Sigmoid colon (tissue), 7 donors: ENCODE results near the gene FOXI3. TPM values are rescaled to one million over a fixed set of nuclear protein-coding genes. Genes with fewer than 3 reads are reported as not detected.
A peak's percentile ranks its signal among the peaks of the same experiment; 100 is the strongest.

ENCODE experiments used
- DNase-seq: peaks from one replicate; pipeline ENCODE4 v3.0.0-alpha.2; 2019
- H3K27ac ChIP-seq, 4 donors: fragments of 200-600 bp; sonication (generic); one replicate each; pipeline ENCODE4 v1.5.1; 2016 to 2019; ENCODE audit warnings: mild to moderate bottlenecking in 1 of 4
- H3K27me3 ChIP-seq, 3 donors: fragments of 200-600 bp; sonication (generic); one replicate each; pipeline ENCODE4 v1.5.1; 2019; ENCODE audit warnings: mild to moderate bottlenecking in 1 of 3
- H3K36me3 ChIP-seq, 4 donors: fragments of 200-600 bp; sonication (generic); one replicate each; pipeline ENCODE4 v1.5.1; 2016 to 2019
- H3K4me1 ChIP-seq, 4 donors: fragments of 200-600 bp; sonication (generic); one replicate each; pipeline ENCODE4 v1.5.1; 2017 to 2019
- H3K4me3 ChIP-seq, 4 donors: fragments of 200-600 bp; sonication (generic); one replicate each; pipeline ENCODE4 v1.5.1; 2017 to 2019; ENCODE audit warnings: mild to moderate bottlenecking in 2 of 4, moderate library complexity in 1 of 4
- H3K9me3 ChIP-seq, 4 donors: fragments of 200-600 bp in 3 of 4; sonication (generic) in 3 of 4; one replicate each; pipeline versions ENCODE4 v1.5.1 to v1.6.1; 2013 to 2019
- EP300 ChIP-seq, 4 donors: sonication (generic); formaldehyde crosslinking; IDR thresholded peaks; one replicate each; pipeline ENCODE4 v1.6.1; 2017; ENCODE audit warnings: antibody characterized with exemption in 4 of 4
- POLR2A ChIP-seq, 2 donors: fragments of 450-650 bp; IDR thresholded peaks; one replicate each; pipeline ENCODE4 v1.6.1; 2016; ENCODE audit warnings: antibody characterized with exemption in 2 of 2, mild to moderate bottlenecking in 2 of 2, moderate library complexity in 2 of 2
- POLR2AphosphoS5 ChIP-seq, 4 donors: sonication (generic); formaldehyde crosslinking; IDR thresholded peaks; one replicate each; pipeline ENCODE4 v1.6.1; 2017; ENCODE audit warnings: antibody characterized with exemption in 4 of 4
- WGBS, 2 donors: extraction: QIAGEN DNeasy Blood & Tissue Kit; methylation state at CpG; one replicate each; pipeline ENCODE4 v1.1.7; 2013; 5-methylcytosine and 5-hydroxymethylcytosine counted together
- intact Hi-C: fragments of 100-400 bp; cut with DNase I; formaldehyde crosslinking; loops from one replicate; pipeline ENCODE4 v1.15.1; 2023
- polyA plus RNA-seq, 3 donors: library from polyadenylated mRNA; stranded (reverse); fragments of 200-250 nt; gene quantifications; one replicate each; pipeline ENCODE4 v1.2.3, GENCODE V29; 2013
- total RNA-seq, 4 donors: library from RNA; depleted of rRNA; stranded (reverse); fragments of >200 nt; gene quantifications; one replicate each; pipeline ENCODE4 v1.1.0, GENCODE V29; 2016
- TF ChIP-seq, protein P1 (sequence below), 4 experiments: fragments of 450-650 bp in 3 of 4; fragments of 200-600 bp in 1 of 4; IDR thresholded peaks; one replicate each; pipeline ENCODE4 v1.5.1; 2016 to 2019; ENCODE audit warnings: antibody characterized with exemption in 4 of 4, mild to moderate bottlenecking in 3 of 4, moderate library complexity in 2 of 4
- donor health status: healthy with polysubstance abuse.
- donor health status: Bipolar disorder and iron deficiency.
- donor health status: healthy.

Gene FOXI3
- total and polyA plus RNA-seq, 7 donors, result not detected

DNA sequence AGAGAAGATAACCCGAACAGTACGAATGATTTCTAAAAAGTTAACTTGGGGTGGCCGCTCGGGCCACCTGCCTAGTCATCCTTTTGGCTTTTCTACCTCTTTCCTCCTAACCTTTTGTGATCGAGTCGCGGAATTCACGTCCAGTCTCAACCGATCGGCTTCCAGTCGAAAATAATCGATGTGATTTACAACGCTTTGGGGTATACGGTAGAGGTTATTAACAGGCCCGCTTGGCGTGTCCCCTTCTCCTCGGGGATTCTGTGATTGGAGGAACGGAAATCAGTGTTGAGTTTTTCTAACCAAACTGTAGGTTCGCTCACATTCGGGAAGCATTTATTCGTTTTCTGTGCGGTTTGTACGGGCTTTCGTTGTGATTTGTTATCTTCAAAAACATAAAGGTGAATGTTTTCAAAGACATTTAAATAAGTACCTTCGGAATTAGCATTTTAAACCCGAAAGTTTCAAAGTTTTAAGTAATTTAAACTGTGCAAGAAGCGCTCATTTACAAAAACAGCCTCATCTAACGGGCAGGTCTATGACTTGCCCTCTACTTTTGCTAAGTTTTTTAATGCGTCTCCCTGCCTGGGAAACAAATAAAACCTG lies 588 bp upstream of the FOXI3 start:
- TF ChIP-seq EP300 (IDR thresholded peaks at IDR 0.05) (no peak), POLR2AphosphoS5 (IDR thresholded peaks at IDR 0.05) (peak in 3 of 4 donors; percentile 45 to 82 (median 69))
- intact Hi-C loops, result no loop called here
- peak overlapping the region in 1 of 4 donors; percentile 42 for H3K4me3 ChIP-seq
- no peaks in the 10 kb centered on the region for H3K9me3 ChIP-seq
- H3K27ac ChIP-seq, result no peak overlapping the region
- DNase-seq, result no peak
- H3K36me3 ChIP-seq, result no peaks in the 10 kb centered on the region
- 5 to 6% methylated on average over 29 of the region's 29 CpGs for WGBS, 2 donors
- H3K4me1 ChIP-seq, result peaks cover 0 to 16% (median 10%) of the 10 kb centered on the region in 4 donors
- peaks cover 28 to 90% (median 61%) of the 10 kb centered on the region in 3 donors for H3K27me3 ChIP-seq

DNA sequence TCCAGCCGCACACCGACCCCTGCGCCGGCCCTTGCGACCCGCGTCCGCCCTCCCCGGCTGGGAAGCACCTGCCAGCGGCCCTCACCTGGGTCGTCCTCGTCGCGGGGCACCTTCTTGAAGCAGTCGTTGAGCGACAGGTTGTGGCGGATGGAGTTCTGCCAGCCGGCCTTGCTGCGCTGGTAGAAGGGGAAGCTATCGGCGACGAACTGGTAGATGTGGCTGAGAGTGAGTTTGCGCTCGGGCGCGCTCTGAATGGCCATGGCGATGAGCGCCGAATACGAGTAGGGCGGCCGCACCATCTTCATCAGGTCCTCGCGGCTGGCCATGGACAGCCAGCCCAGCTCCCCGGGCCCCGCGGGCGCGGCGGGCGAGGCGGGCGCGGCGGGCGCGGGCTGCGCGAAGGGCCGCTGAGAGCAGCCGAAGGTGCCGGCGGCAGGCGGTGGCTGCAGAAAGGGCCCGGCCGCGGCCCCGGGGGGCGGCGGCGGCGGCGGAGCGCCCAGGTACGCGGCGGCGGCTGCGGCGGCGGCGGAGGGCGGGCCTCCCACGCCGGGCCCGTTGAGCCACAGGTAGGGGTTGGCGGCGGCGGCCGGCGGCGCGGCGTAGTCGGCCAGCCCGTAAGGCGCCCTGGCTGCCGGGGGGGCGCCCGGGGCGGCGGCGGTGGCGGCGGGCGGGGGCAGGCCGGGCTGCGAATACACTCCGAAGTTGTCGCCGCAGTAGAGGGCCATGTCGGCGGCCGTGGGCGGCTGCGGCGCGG lies 505 bp downstream of the FOXI3 start:
- TF ChIP-seq, protein P1, sequence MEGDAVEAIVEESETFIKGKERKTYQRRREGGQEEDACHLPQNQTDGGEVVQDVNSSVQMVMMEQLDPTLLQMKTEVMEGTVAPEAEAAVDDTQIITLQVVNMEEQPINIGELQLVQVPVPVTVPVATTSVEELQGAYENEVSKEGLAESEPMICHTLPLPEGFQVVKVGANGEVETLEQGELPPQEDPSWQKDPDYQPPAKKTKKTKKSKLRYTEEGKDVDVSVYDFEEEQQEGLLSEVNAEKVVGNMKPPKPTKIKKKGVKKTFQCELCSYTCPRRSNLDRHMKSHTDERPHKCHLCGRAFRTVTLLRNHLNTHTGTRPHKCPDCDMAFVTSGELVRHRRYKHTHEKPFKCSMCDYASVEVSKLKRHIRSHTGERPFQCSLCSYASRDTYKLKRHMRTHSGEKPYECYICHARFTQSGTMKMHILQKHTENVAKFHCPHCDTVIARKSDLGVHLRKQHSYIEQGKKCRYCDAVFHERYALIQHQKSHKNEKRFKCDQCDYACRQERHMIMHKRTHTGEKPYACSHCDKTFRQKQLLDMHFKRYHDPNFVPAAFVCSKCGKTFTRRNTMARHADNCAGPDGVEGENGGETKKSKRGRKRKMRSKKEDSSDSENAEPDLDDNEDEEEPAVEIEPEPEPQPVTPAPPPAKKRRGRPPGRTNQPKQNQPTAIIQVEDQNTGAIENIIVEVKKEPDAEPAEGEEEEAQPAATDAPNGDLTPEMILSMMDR (IDR thresholded peaks at IDR 0.05), result no peak
- no peak for TF ChIP-seq POLR2AphosphoS5 (IDR thresholded peaks at IDR 0.05)
- TF ChIP-seq POLR2A (IDR thresholded peaks at IDR 0.05), result no peak
- no peak for TF ChIP-seq EP300 (IDR thresholded peaks at IDR 0.05)
- Histone ChIP-seq H3K4me1 (peaks cover 0 to 16% (median 10%) of the 10 kb centered on the region in 4 donors), H3K27ac (no peak overlapping the region), H3K36me3 (no peaks in the 10 kb centered on the region), H3K27me3 (peaks cover 28 to 97% (median 66%) of the 10 kb centered on the region in 3 donors), H3K4me3 (peak overlapping the region in 3 of 4 donors; percentile 26 to 45 (median 42)), H3K9me3 (no peaks in the 10 kb centered on the region)
- DNase-seq, result peak; percentile 49
- intact Hi-C loops, result no loop called here
- WGBS, 2 donors, result 1% methylated on average over 108 of the region's 108 CpGs

DNA sequence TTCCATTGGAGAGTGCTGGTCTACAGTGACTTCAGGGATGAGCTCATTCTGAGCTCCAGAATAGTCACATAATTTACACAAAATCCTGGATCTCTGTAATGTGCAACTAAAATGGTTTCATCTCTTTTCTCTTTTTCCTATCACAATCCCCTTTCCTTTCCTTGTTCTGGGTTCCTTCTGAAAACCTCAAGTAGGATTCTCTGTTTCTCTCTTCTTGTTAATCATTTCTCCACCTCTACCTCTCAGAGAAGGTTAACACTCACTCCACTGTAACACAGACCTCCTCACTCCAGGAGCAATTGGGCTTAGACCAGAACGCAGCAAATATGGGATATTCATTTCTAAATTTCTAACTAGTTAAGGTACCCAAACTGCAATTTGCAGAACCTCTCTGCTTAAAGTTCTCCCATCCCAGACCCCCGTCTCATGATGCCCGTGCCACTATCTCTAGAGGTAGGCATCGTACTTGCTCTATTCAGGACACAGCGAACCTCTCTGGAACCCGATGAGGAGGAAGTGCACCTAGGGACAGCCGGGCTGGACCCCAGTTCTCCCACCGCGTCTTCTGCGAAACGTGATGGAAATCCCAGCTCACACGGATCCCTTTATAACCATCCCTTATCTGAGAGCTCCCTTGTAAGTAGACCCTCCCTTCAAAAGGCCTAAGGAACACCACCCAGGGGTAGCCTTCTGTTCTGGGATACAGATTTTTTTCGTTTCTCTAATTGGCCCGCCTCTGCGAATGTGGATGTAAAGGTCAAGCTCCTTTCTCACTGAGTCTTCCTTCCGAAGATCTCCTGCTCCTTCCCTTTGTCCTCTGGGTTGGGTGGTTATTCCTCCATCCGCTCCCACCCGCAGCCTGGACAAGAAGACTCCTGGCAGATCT lies 1.3 kb downstream of the FOXI3 start:
- intact Hi-C loops, result no loop called here
- Histone ChIP-seq H3K9me3 (no peaks in the 10 kb centered on the region), H3K27me3 (peaks cover 28 to 97% (median 66%) of the 10 kb centered on the region in 3 donors), H3K4me3 (no peak overlapping the region), H3K27ac (no peak overlapping the region), H3K36me3 (no peaks in the 10 kb centered on the region), H3K4me1 (peaks cover 0 to 16% (median 10%) of the 10 kb centered on the region in 4 donors)
- TF ChIP-seq EP300 (IDR thresholded peaks at IDR 0.05) (no peak), POLR2A (IDR thresholded peaks at IDR 0.05) (no peak), POLR2AphosphoS5 (IDR thresholded peaks at IDR 0.05) (no peak)
- TF ChIP-seq, protein P1 (IDR thresholded peaks at IDR 0.05), result no peak
- DNase-seq, result peak; percentile 32
- 7 to 15% methylated on average over 18 of the region's 18 CpGs for WGBS, 2 donors

DNA sequence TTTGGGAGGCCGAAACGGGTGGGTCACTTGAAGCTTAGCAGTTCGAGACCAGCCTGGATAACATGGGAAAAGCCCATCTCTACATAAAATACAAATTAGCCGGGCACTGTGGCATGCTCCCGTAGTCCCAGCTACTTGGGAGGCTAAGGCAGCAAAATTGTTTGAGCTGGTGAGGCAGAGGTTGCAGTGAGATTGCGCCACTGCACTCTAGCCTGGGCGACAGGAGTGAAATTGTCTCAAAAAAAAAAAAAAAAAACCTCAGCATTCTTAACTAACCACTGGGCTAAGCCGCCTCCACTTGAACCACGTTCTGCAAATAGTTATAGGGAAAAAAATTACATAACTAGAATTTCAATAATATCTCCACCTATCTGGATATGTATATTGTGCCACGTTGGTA lies 2.3 kb downstream of the FOXI3 start:
- DNase-seq, result peak; percentile 54
- H3K9me3 ChIP-seq, result no peaks in the 10 kb centered on the region
- H3K36me3 ChIP-seq, result no peaks in the 10 kb centered on the region
- whole genome bisulfite sequencing, 2 donors, result 72 to 81% methylated on average over 10 of the region's 10 CpGs
- H3K27me3 ChIP-seq, result peaks cover 26 to 97% (median 70%) of the 10 kb centered on the region in 3 donors
- no peak for TF ChIP-seq POLR2AphosphoS5 (IDR thresholded peaks at IDR 0.05)
- no peak overlapping the region for H3K27ac ChIP-seq
- intact Hi-C loops, result no loop called here
- peaks cover 0 to 16% (median 10%) of the 10 kb centered on the region in 4 donors for H3K4me1 ChIP-seq
- no peak overlapping the region for H3K4me3 ChIP-seq

DNA sequence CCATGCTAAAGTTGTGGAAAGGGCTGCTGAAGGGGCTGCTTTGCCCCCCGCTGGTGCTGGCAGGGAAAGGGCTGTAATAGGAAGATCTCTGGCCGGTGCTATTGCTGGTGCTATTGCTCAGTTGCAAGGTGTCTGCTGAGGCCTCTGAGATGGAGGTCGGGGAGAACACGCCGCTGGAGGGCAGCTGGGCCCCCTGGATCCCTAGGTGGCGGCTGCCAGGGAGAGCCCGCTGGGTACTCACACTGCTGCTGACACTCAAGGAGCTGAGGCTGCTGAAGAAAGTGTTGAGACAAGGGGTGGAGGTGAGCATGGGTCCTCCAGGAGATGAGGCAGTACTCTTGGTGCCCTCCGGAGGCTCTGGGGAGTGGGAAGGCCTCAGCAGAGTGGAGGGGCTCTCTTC lies 4.2 kb downstream of the FOXI3 start:
- peaks cover 19 to 77% (median 55%) of the 10 kb centered on the region in 3 donors for H3K27me3 ChIP-seq

More for the DNA sequence above, 4.2 kb downstream of the FOXI3 start:
- TF ChIP-seq POLR2A (IDR thresholded peaks at IDR 0.05) (no peak), EP300 (IDR thresholded peaks at IDR 0.05) (no peak), POLR2AphosphoS5 (IDR thresholded peaks at IDR 0.05) (no peak)
- TF ChIP-seq, protein P1 (IDR thresholded peaks at IDR 0.05), result no peak
- intact Hi-C loops, result no loop called here
- Histone ChIP-seq H3K36me3 (no peaks in the 10 kb centered on the region), H3K4me3 (no peak overlapping the region), H3K27ac (no peak overlapping the region), H3K9me3 (no peaks in the 10 kb centered on the region), H3K4me1 (peaks cover 0 to 14% (median 10%) of the 10 kb centered on the region in 4 donors)
- no peak for DNase-seq
- WGBS, 2 donors, result 78 to 86% methylated on average over 8 of the region's 8 CpGs
